Epithelial cell of proximal tubule (primary cell): ENCODE measurements around the gene AMIGO2. TPM values are rescaled to one million over a fixed set of nuclear protein-coding genes. Genes with fewer than 3 reads are reported as not detected.

Source experiments
- DNase-seq: peaks from one replicate; pipeline ENCODE4 v3.0.0-alpha.2; 2011; ENCODE audit warnings: low read depth
- H3K4me3 ChIP-seq: 2 replicates; pipeline ENCODE4 v1.5.1; 2011; ENCODE audit warnings: low read depth, mild to moderate bottlenecking, low read length
- total RNA-seq: library from RNA; depleted of rRNA; stranded (reverse); fragments of >200 nt; gene quantifications from 2 replicates; pipeline ENCODE4 v1.2.3, GENCODE V29; 2015
- TF ChIP-seq, protein P1 (sequence below): conservative IDR thresholded peaks from 2 replicates; pipeline ENCODE4 v1.5.1; 2012; ENCODE audit warnings: low read depth, mild to moderate bottlenecking, low read length

AMIGO2 gene
- total RNA-seq, 1 donor from 2014 or later, result 93.3 TPM

GRCh38 chr12:47078733-47079467, 859 bp downstream of the AMIGO2 start:
- TF ChIP-seq, protein P1, sequence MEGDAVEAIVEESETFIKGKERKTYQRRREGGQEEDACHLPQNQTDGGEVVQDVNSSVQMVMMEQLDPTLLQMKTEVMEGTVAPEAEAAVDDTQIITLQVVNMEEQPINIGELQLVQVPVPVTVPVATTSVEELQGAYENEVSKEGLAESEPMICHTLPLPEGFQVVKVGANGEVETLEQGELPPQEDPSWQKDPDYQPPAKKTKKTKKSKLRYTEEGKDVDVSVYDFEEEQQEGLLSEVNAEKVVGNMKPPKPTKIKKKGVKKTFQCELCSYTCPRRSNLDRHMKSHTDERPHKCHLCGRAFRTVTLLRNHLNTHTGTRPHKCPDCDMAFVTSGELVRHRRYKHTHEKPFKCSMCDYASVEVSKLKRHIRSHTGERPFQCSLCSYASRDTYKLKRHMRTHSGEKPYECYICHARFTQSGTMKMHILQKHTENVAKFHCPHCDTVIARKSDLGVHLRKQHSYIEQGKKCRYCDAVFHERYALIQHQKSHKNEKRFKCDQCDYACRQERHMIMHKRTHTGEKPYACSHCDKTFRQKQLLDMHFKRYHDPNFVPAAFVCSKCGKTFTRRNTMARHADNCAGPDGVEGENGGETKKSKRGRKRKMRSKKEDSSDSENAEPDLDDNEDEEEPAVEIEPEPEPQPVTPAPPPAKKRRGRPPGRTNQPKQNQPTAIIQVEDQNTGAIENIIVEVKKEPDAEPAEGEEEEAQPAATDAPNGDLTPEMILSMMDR, result no peak
- peak overlapping the region; percentile 68 for H3K4me3 ChIP-seq
- DNase-seq, result no peak

- no peak for DNase-seq
- TF ChIP-seq, protein P1, result no peak
- peak overlapping the region; percentile 68 for H3K4me3 ChIP-seq
Measured at GRCh38 chr12:47078086-47078395, 1.7 kb downstream of the AMIGO2 start.

DNA sequence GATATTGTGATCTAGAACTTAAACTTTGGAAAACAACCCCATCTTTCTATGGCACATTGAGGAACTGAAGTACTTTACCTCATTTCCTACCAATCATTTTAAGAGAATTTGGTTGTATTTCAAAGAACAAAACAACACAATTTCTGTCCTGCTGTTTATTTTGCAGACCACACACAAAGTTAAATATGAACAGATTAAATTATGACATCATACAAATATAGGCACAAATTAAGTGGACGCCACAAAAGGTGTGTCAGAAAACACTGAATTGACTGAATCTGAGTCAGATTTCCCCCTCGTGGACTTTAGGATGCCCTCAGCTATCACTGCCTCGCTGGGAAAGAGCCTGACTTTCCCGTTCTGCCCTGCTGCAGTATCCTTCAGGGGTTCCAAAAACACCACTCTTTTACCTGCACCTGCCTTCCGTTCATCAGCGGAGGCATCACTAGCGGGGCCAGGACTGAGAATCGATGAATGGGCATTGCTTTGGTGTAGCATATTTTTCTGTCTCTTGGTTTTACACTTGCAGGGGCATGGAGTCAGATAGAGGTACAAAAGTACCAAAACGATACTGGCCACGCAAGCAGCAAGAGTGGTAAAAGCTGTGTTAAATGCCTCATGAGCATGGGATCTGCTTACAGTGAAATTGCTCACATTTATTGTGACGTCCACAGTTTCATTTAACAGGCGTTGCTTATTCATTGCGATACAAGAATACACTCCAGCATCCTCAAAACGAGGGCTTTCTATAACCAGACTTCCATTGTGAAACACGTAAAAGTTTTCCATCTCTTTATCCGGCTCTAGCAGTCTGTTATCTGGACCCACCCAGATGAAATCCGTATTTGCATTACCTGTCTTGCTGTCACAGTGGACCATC, 2.3 kb downstream of the AMIGO2 start:
- peak overlapping the region; percentile 68 for H3K4me3 ChIP-seq
- no peak for DNase-seq
- TF ChIP-seq, protein P1, result no peak

DNA sequence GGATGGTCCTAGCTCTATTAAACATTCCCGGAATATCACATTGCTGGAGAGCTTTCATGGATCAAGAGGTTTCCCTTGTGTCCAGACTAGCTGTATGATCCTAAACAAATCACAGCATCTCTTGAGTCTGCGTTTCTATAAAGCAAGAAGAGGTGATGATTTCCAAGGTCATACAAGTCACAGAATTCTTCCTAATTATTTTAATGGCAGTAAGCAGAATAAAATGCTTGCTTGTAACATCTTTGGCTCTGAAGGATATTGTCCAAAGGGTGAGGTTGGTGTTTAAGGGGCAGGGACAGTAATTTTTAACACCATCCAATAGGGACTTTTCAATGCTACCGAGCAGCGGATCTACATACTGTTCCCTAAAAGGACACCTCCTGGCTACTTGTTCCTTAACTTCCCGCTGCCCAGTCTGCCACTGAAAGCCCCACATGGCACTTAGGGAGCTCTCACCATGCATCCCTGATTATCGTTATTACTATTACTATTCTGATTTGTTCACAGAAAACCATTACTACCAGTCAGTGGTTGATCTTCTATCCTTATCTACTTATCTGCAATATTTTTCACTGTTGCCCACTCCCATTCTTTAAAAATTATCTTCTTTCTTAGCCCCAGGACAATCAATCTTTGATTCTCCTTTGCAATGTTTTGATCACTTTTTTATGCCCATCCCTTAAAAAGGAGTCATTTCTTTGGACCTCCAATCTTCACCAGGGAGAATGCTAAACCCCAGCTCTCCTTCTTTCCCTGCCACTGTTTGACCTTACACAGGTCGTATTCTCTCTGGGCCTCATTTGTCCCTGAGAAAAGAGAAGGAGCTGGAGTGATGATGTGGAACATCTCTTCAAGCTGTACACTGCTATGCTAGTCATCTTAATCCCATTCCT, 4.3 kb downstream of the AMIGO2 start:
- H3K4me3 ChIP-seq, result no peak overlapping the region
- TF ChIP-seq, protein P1, result no peak
- no peak for DNase-seq

GRCh38 chr12:47074757-47075156, 5.0 kb downstream of the AMIGO2 start:
- no peak overlapping the region for H3K4me3 ChIP-seq
- DNase-seq, result no peak
- TF ChIP-seq, protein P1, result no peak

GRCh38 chr12:47073951-47074350, 5.8 kb downstream of the AMIGO2 start:
- no peak overlapping the region for H3K4me3 ChIP-seq
- TF ChIP-seq, protein P1, result no peak
- no peak for DNase-seq
